GM18511 (cell line): ENCODE results near the gene HOXD8.

ENCODE experiments used
- ATAC-seq: cut with Tn5 transposase; IDR thresholded peaks from one replicate; pipeline ENCODE4 v1.9.1; 2021; ENCODE audit warnings: mild to moderate bottlenecking, moderate library complexity; ENCODE audit not compliant: unreplicated experiment

The HOXD8 gene

DNA sequence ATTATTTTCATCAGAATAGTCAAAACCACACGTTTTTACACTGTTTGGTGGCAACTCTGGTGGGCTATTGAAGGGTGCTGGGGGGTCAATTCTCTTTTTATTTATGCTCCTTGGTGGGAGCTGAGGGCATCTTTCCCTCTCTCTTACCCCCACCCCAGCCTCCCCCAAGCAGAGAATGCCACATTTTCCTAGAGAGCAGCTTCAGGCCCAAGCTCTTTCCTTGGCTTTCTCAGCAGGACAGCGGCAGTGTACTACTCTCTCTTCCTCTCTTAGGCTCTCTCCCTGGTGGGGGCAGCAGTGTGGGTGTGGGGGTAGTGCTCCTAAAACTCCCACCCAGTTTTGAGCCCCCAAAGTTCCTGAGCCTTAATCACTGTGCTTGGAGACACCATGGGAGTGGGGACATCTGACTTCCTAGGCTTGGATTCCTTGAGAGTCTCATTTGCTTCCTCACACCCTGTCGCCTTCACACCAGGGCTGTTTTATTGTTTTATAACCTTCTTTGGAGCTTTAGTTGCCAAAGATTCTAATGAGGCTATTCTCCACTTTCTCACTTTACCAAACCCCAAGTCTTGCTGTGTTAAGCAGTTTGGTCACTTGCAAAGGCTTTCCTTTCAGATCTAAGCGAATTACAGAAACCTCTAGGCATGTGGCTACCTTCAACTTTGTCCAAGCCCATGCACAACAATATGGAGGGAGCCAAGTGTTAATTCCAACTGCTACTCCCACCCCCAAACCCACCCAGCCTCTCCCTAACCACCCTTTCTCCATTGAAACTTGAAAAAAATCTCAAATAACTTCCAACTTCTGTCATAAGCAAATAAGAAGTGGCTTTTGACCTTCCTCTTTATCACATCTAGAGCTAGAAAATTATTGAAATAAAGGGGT is 15.8 kb downstream of the HOXD8 start:
- ATAC-seq, result no peak

- no peak for ATAC-seq
These were observed 16.6 kb downstream of the HOXD8 start for GRCh38 chr2:176146101-176146500.

GRCh38 chr2:176146645-176147044 is 17.1 kb downstream of the HOXD8 start:
- ATAC-seq, result no peak

- ATAC-seq, result no peak
These were observed 17.8 kb downstream of the HOXD8 start for GRCh38 chr2:176147210-176147799.

- ATAC-seq, result no peak
These were observed 18.4 kb downstream of the HOXD8 start for GRCh38 chr2:176147800-176148496.

- no peak for ATAC-seq
These were observed 19.4 kb downstream of the HOXD8 start for GRCh38 chr2:176148751-176149421.

DNA sequence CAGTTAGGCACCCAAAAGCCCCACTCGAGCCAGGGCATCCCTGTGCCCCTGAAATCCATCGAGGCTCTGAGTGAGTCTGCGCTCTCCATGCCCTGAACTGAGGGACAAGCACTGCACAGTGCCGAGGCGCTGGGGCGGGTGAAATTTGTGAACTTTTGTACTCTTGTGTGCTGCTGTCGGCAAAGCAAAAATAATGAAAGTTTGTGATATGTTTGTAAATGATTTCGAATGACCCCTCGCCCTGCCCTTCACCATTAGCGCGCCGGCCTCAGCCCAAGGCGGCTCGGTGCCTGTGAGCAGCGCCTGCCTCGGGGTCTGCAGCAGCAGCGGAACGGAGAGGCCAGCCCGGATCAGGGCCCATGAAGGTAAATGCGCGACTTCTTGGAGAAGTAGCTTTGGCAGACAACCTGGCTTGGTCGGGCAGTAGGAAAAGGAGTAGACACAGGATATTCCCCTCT is 20.0 kb downstream of the HOXD8 start:
- no peak for ATAC-seq

- ATAC-seq, result no peak
These were observed 20.6 kb downstream of the HOXD8 start for GRCh38 chr2:176149939-176150583.

DNA sequence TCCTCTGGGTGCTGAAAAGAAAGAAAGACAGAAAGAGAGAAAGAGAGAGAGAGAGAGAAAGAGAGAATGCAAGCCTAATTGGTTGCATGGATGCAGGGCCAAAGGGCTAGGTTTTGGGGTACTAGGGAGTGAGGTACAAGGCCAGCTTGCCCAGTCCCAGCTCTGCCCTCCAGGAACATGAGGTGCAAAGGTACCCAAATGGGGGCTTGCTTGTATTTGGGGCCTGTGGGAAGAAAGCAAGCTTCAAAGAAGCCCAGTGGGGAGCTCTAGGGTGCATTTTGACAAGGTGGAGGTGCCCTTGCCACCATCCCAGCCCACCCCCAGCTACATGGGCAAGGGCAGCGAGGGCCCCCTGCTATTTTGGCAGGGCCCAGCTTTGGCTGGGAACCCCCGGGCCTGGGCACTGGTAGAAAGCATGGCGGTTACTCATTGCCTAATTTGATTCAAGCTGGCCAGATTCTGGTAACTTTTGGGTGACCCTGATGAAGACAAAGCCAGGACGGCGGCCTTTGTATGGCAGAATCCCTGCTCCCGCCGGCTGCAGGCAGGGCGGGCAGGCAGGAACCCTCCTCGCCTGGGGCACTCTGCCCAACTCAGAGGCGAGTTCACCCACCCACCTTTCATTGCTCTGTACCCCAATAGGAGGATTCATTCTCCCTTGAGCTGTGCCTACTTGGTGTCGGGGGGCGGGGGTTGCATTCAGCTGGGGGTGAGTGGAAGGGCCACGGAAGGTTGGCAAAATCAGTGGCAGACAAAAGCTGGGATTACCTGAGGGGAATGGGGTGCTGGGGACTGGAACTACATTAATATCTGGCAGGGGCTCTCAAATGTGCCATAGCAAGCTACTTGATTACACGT is 21.3 kb downstream of the HOXD8 start:
- no peak for ATAC-seq

- no peak for ATAC-seq
These were observed 22.2 kb downstream of the HOXD8 start, which contains the start of gene HOXD4 for GRCh38 chr2:176151442-176152287. Gene HOXD4, plus strand, starts transcription at chr2:176151550. Its CDS starts 84 bp downstream, at chr2:176151634.

DNA sequence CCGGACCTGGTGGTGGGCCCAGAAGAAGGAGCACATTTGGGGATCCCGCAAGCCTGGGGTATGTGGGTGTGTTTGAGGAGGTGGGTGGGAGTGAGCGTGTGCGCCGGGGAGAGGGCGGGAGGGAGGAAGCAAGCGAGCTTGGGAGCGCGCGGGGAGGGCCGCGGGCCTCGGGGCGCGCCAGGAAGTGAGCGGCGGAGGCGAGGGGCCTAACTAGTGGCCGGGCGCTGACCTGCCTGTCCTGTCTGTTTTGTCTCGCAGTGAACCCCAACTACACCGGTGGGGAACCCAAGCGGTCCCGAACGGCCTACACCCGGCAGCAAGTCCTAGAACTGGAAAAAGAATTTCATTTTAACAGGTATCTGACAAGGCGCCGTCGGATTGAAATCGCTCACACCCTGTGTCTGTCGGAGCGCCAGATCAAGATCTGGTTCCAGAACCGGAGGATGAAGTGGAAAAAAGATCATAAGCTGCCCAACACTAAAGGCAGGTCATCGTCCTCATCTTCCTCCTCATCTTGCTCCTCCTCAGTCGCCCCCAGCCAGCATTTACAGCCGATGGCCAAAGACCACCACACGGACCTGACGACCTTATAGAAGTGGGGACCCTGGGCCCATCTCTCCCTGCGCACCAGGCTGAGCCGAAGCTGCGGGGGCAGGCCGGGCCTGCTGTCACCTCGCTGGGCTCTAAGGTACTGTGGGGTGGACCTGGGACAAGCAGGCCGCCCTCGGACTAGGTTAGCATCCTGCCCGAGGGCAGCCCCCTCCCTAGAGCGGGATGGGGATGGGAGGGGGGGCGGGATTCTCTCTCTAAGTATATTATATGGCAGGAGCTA is 23.1 kb downstream of the HOXD8 start:
- ATAC-seq, result no peak

GRCh38 chr2:176154576-176155252 is 25.2 kb downstream of the HOXD8 start:
- ATAC-seq, result no peak

DNA sequence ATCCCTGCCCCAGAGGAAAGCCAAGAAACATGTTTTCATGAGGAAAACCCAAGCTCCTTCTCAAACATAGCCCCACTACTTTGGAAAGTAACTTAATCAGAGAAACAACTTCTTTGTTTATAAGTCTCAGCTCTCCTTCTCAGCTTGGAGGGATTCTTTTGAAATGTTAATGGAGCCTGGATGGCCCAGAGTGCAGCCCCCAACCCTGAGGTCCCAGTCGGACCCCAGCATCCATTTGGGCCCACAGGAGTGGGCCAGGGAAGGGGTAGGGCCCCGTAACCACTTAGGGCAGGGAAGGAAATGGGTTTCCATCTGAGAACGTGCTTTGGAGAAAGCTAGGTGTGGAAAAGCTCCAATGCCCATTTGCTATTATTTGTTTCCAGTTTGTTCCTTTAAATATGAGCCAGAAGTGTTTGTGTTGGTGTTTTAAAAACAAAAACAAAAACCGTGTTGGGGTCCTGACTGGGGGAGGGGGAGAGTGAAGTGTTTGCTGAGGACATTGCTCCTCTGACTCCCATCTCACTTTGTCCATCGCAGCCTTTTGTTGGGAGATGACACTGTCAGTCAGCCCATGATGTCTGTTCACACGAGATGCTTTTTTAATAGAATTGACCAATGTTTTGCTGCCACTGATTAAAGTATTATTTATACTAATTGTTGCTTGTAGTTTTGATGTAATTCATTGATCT is 26.0 kb downstream of the HOXD8 start:
- ATAC-seq, result no peak

GRCh38 chr2:176156301-176156806 is 26.8 kb downstream of the HOXD8 start:
- ATAC-seq, result no peak

DNA sequence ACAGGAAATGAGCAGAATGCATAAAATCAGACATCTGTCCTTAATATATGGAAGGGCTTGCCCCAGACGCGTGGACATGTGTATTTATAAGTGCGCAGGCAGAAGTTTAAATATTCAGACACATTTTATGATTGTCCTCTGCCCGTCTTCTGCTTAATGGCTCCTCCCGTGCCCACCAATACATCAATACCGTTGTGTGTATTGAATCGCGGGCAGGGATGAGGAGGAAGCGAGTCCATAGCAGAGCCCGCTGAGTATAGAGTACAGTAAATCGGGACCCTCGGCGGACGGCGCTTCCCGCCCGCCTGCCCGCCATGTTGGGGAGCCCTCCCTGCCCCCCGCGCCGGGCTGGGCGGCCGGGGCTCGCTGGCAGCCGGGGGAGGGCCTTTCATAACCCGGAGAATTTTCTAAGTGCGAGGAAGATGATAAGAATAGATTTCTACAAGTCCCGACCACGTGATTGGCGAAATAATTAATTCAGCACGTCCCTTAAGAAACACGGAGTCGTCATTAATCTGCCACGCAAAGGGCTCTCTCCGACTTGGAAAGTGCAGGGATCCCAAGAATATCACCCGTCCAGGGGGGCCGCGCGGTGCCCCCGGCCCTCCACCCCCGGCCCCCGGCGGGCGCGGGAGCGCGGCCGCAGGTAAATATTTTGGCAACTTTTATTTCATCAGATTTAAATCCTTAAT is 27.4 kb downstream of the HOXD8 start, which contains the start of gene HOXD3:
TSS of gene HOXD3 (plus strand) at position 501 of the 692 bp plus-strand sequence. CDS start 11,808 bp downstream, outside the sequence.
- no peak for ATAC-seq
